T-helper 1 cell treated with Interleukin-12 subunit alpha and Interleukin-12 subunit beta and Interleukin-4 antibody, amounts not matched to agents 30 ng/mL and 1 ng/mL, for 36 hours (primary cell): ENCODE measurements around the gene ROBO1. TPM values are rescaled to one million over a fixed set of nuclear protein-coding genes. Genes with fewer than 3 reads are reported as not detected.

Experiments used
- intact Hi-C: fragments of 100-400 bp; cut with micrococcal nuclease; formaldehyde crosslinking; loops from one replicate; pipeline ENCODE4 v1.15.1; 2024
- total RNA-seq: library from RNA; stranded (reverse); gene quantifications from 2 replicates; pipeline ENCODE4 v1.2.3, GENCODE V29; 2022

The ROBO1 gene
- total RNA-seq, 1 donor from 2014 or later, result 0.93 TPM

GRCh38 chr3:79672075-79672474, 95.7 kb downstream of the ROBO1 start:
- intact Hi-C loops, result no loop called here

- intact Hi-C loops, result no loop called here
Measured at GRCh38 chr3:79670178-79670577, 97.6 kb downstream of the ROBO1 start.

GRCh38 chr3:79664455-79664854, 103.3 kb downstream of the ROBO1 start:
- intact Hi-C loops, result no loop called here

GRCh38 chr3:79661896-79662295, 105.9 kb downstream of the ROBO1 start:
- intact Hi-C loops, result no loop called here

GRCh38 chr3:79657076-79657475, 110.7 kb downstream of the ROBO1 start:
- intact Hi-C loops, result no loop called here

- intact Hi-C loops, result no loop called here
Measured at GRCh38 chr3:79654019-79654418, 113.8 kb downstream of the ROBO1 start.

- intact Hi-C loops, result no loop called here
Measured at GRCh38 chr3:79653266-79653830, 114.5 kb downstream of the ROBO1 start.

GRCh38 chr3:79651536-79652065, 116.2 kb downstream of the ROBO1 start:
- intact Hi-C loops, result no loop called here

GRCh38 chr3:79639855-79640254, 127.9 kb downstream of the ROBO1 start:
- intact Hi-C loops, result no loop called here

GRCh38 chr3:79636372-79636771, 131.4 kb downstream of the ROBO1 start:
- intact Hi-C loops, result no loop called here

- intact Hi-C loops, result no loop called here
Measured at GRCh38 chr3:79632842-79633241, 135.0 kb downstream of the ROBO1 start.

- intact Hi-C loops, result no loop called here
Measured at GRCh38 chr3:79618883-79619282, 148.9 kb downstream of the ROBO1 start.

GRCh38 chr3:79606414-79606813, 161.4 kb downstream of the ROBO1 start:
- intact Hi-C loops, result no loop called here

GRCh38 chr3:79604681-79605080, 163.1 kb downstream of the ROBO1 start:
- intact Hi-C loops, result no loop called here

- intact Hi-C loops, result no loop called here
Measured at GRCh38 chr3:79602385-79602784, 165.4 kb downstream of the ROBO1 start.

- intact Hi-C loops, result no loop called here
Measured at GRCh38 chr3:79598594-79598993, 169.2 kb downstream of the ROBO1 start.

- intact Hi-C loops, result no loop called here
Measured at GRCh38 chr3:79597709-79598108, 170.1 kb downstream of the ROBO1 start.

GRCh38 chr3:79587150-79587549, 180.6 kb downstream of the ROBO1 start:
- intact Hi-C loops, result no loop called here

- intact Hi-C loops, result no loop called here
Measured at GRCh38 chr3:79586232-79586631, 181.6 kb downstream of the ROBO1 start.

GRCh38 chr3:79572930-79573329, 194.9 kb downstream of the ROBO1 start:
- intact Hi-C loops, result no loop called here

- intact Hi-C loops, result no loop called here
Measured at GRCh38 chr3:79568938-79569337, 198.9 kb downstream of the ROBO1 start.

GRCh38 chr3:79564192-79564591, 203.6 kb downstream of the ROBO1 start:
- intact Hi-C loops, result no loop called here

GRCh38 chr3:79560698-79561097, 207.1 kb downstream of the ROBO1 start:
- intact Hi-C loops, result no loop called here

GRCh38 chr3:79558943-79559342, 208.9 kb downstream of the ROBO1 start:
- intact Hi-C loops, result no loop called here
